Transverse colon (tissue), 3 donors: Measurements from ENCODE around the gene HILPDA.

Experiments
- POLR2A ChIP-seq: fragments of 450-650 bp; IDR thresholded peaks from one replicate; pipeline ENCODE4 v1.6.1; 2016; ENCODE audit warnings: antibody characterized with exemption, mild to moderate bottlenecking, moderate library complexity
- TF ChIP-seq, protein P1 (sequence below), 5 experiments: fragments of 200-600 bp in 3 of 5; fragments of 450-650 bp in 2 of 5; sonication (generic) in 3 of 5; IDR thresholded peaks; 1 replicate in 2 of 5; 2 replicates in 3 of 5; pipeline ENCODE4 v1.5.1; 2016 to 2017; ENCODE audit warnings: antibody characterized with exemption in 5 of 5, inconsistent platforms in 3 of 5, mild to moderate bottlenecking in 2 of 5, moderate library complexity in 1 of 5

DNA sequence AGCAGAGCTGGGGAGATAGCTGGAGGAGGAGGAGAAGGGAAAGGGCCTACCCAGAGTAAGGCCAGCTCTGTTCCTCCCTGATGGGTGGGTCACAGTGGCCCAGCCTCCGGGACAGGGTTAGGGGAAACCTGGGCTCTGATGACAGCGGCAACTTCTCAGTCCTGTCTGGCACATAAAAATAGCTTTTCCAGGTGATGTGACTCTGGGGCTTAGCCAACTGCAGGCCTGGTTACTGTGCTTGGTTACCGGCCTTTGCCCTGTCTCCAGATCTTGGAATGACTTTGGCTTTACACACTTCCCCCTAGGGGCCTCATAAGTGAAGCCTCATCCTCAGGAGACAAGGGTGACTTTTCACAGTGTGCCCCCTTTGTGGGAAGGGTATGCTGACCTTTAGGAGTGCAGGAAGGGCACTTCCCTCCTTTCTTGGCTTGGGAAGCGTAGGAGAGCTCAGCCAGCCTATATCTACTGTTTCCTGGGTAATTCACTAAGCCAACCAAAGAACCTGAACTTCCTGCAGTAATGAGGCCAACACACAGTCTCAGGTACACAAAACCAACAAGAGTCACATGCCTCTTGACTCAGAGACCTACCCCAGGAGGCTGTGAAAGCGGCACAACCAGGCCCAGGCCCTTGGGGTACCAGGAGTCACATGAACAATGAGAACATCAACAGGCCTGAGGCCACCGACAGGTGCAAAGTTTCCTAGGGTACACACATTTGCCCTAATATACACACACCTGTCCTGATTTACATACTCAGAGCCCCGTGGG, 11.7 kb upstream of the HILPDA start:
- TF ChIP-seq, protein P1, sequence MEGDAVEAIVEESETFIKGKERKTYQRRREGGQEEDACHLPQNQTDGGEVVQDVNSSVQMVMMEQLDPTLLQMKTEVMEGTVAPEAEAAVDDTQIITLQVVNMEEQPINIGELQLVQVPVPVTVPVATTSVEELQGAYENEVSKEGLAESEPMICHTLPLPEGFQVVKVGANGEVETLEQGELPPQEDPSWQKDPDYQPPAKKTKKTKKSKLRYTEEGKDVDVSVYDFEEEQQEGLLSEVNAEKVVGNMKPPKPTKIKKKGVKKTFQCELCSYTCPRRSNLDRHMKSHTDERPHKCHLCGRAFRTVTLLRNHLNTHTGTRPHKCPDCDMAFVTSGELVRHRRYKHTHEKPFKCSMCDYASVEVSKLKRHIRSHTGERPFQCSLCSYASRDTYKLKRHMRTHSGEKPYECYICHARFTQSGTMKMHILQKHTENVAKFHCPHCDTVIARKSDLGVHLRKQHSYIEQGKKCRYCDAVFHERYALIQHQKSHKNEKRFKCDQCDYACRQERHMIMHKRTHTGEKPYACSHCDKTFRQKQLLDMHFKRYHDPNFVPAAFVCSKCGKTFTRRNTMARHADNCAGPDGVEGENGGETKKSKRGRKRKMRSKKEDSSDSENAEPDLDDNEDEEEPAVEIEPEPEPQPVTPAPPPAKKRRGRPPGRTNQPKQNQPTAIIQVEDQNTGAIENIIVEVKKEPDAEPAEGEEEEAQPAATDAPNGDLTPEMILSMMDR (IDR thresholded peaks at IDR 0.05): no peak
- TF ChIP-seq POLR2A: no peak
